ENCODE measurements around the gene NDRG3. TPM values are rescaled to one million over a fixed set of nuclear protein-coding genes. Genes with fewer than 3 reads are reported as not detected.

The NDRG3 gene
- total and polyA plus RNA-seq, 2 of the 8 experiments (the other 6 are each of a cell fraction or from before 2014, with no cell fraction given): 25.7 to 32.3 TPM

DNA sequence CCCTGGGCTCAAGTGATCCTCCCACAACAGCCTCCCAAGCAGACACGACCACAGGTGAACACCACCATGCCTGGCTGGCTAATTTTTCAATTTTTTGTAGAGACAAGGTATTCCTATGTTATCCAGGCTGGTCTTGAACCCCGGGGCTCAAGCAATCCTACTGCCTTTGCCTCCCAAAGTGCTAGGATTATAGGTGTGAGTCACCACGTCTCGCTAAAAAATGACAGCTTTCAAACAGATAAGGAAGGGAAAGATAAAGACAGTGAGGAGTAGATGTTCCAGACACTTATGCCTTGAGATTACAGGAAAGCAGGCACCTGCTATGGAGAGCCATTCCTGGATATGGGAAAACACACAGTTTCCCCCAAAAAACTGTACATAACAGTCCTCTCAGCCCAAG, 58.9 kb downstream of the NDRG3 start (continued):
- TF ChIP-seq, protein P1, sequence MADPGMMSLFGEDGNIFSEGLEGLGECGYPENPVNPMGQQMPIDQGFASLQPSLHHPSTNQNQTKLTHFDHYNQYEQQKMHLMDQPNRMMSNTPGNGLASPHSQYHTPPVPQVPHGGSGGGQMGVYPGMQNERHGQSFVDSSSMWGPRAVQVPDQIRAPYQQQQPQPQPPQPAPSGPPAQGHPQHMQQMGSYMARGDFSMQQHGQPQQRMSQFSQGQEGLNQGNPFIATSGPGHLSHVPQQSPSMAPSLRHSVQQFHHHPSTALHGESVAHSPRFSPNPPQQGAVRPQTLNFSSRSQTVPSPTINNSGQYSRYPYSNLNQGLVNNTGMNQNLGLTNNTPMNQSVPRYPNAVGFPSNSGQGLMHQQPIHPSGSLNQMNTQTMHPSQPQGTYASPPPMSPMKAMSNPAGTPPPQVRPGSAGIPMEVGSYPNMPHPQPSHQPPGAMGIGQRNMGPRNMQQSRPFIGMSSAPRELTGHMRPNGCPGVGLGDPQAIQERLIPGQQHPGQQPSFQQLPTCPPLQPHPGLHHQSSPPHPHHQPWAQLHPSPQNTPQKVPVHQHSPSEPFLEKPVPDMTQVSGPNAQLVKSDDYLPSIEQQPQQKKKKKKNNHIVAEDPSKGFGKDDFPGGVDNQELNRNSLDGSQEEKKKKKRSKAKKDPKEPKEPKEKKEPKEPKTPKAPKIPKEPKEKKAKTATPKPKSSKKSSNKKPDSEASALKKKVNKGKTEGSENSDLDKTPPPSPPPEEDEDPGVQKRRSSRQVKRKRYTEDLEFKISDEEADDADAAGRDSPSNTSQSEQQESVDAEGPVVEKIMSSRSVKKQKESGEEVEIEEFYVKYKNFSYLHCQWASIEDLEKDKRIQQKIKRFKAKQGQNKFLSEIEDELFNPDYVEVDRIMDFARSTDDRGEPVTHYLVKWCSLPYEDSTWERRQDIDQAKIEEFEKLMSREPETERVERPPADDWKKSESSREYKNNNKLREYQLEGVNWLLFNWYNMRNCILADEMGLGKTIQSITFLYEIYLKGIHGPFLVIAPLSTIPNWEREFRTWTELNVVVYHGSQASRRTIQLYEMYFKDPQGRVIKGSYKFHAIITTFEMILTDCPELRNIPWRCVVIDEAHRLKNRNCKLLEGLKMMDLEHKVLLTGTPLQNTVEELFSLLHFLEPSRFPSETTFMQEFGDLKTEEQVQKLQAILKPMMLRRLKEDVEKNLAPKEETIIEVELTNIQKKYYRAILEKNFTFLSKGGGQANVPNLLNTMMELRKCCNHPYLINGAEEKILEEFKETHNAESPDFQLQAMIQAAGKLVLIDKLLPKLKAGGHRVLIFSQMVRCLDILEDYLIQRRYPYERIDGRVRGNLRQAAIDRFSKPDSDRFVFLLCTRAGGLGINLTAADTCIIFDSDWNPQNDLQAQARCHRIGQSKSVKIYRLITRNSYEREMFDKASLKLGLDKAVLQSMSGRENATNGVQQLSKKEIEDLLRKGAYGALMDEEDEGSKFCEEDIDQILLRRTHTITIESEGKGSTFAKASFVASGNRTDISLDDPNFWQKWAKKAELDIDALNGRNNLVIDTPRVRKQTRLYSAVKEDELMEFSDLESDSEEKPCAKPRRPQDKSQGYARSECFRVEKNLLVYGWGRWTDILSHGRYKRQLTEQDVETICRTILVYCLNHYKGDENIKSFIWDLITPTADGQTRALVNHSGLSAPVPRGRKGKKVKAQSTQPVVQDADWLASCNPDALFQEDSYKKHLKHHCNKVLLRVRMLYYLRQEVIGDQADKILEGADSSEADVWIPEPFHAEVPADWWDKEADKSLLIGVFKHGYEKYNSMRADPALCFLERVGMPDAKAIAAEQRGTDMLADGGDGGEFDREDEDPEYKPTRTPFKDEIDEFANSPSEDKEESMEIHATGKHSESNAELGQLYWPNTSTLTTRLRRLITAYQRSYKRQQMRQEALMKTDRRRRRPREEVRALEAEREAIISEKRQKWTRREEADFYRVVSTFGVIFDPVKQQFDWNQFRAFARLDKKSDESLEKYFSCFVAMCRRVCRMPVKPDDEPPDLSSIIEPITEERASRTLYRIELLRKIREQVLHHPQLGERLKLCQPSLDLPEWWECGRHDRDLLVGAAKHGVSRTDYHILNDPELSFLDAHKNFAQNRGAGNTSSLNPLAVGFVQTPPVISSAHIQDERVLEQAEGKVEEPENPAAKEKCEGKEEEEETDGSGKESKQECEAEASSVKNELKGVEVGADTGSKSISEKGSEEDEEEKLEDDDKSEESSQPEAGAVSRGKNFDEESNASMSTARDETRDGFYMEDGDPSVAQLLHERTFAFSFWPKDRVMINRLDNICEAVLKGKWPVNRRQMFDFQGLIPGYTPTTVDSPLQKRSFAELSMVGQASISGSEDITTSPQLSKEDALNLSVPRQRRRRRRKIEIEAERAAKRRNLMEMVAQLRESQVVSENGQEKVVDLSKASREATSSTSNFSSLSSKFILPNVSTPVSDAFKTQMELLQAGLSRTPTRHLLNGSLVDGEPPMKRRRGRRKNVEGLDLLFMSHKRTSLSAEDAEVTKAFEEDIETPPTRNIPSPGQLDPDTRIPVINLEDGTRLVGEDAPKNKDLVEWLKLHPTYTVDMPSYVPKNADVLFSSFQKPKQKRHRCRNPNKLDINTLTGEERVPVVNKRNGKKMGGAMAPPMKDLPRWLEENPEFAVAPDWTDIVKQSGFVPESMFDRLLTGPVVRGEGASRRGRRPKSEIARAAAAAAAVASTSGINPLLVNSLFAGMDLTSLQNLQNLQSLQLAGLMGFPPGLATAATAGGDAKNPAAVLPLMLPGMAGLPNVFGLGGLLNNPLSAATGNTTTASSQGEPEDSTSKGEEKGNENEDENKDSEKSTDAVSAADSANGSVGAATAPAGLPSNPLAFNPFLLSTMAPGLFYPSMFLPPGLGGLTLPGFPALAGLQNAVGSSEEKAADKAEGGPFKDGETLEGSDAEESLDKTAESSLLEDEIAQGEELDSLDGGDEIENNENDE (IDR thresholded peaks at IDR 0.05; ENCODE audit: insufficient replicate concordance, low read length): no peak
- TF ChIP-seq EGR1 (IDR thresholded peaks at IDR 0.05; ENCODE audit: borderline replicate concordance, low read depth, low read length): no peak
- no peak for TF ChIP-seq HDAC2 (IDR thresholded peaks at IDR 0.05; ENCODE audit: borderline replicate concordance in 1 of 2, low read depth in 2 of 2, low read length in 2 of 2)
- no peak for TF ChIP-seq FOSL1 (IDR thresholded peaks at IDR 0.05; ENCODE audit: insufficient read depth, low read depth, low read length)
- no peak for TF ChIP-seq NANOG (IDR thresholded peaks at IDR 0.05; ENCODE audit: insufficient read depth, low read depth, low read length, poor library complexity, severe bottlenecking)
- no peak for TF ChIP-seq SRF (IDR thresholded peaks at IDR 0.05; ENCODE audit: low read depth, low read length)
- no peak for TF ChIP-seq SP1 (IDR thresholded peaks at IDR 0.05; ENCODE audit: low read depth, low read length)
- no peak for TF ChIP-seq TAF1 (IDR thresholded peaks at IDR 0.05; ENCODE audit: low read depth, low read length)
- no peak for TF ChIP-seq KDM1A (IDR thresholded peaks at IDR 0.05; ENCODE audit: borderline replicate concordance, low read length)

All from H1 (cell line).